IMR-90 (cell line): ENCODE measurements around the gene SLC6A6.

Experiments
- CEBPB ChIP-seq: IDR thresholded peaks from 2 replicates; pipeline ENCODE4 v1.6.1; 2012; ENCODE audit warnings: low read depth, low read length, improper control_type of control experiment
- CTCF ChIP-seq: conservative IDR thresholded peaks from 2 replicates; pipeline ENCODE4 v1.5.1; 2012; ENCODE audit warnings: mild to moderate bottlenecking, low read depth, low read length, improper control_type of control experiment
- ELK1 ChIP-seq: fragments of 150-350 bp; IDR thresholded peaks from 2 replicates; pipeline ENCODE4 v1.6.1; 2016; ENCODE audit warnings: low read depth, mild to moderate bottlenecking, low read length, moderate library complexity, borderline replicate concordance
- MAFK ChIP-seq: IDR thresholded peaks from 2 replicates; pipeline ENCODE4 v1.6.1; 2012; ENCODE audit warnings: low read depth, low read length, improper control_type of control experiment
- MAZ ChIP-seq: IDR thresholded peaks from 2 replicates; pipeline ENCODE4 v1.6.1; 2012; ENCODE audit warnings: low read depth, mild to moderate bottlenecking, low read length, improper control_type of control experiment, moderate library complexity, borderline replicate concordance
- POLR2A ChIP-seq: IDR thresholded peaks from 2 replicates; pipeline ENCODE4 v1.6.1; 2012; ENCODE audit warnings: mild to moderate bottlenecking, low read depth, low read length

GRCh38 chr3:14428087-14429033 is 26.0 kb downstream of the SLC6A6 start:
- TF ChIP-seq CTCF (no peak), ELK1 (no peak), MAZ (no peak), MAFK (no peak), POLR2A (no peak), CEBPB (no peak)
